GM13976 (cell line): ENCODE measurements around the gene SLC2A11.
A peak's percentile ranks its signal among the peaks of the same experiment; 100 is the strongest.

Source experiments
- DNase-seq: peaks from one replicate; pipeline ENCODE4 v3.0.0; 2012; ENCODE audit warnings: low spot score
- in situ Hi-C: fragments of 300-500 bp; cut with MboI; formaldehyde crosslinking; loops from one replicate; pipeline ENCODE4 v1.12.0; 2022; ENCODE audit warnings: low sequenced_read_pairs, mixed read lengths, inconsistent platforms; ENCODE audit not compliant: unreplicated experiment
- TF ChIP-seq, protein P1 (sequence below): IDR thresholded peaks from 2 replicates; pipeline ENCODE4 v1.5.1; 2012; ENCODE audit warnings: borderline replicate concordance, mild to moderate bottlenecking; ENCODE audit not compliant: insufficient read depth; ENCODE audit errors: extremely low read depth, missing control alignments, control extremely low read depth

The SLC2A11 gene

DNA sequence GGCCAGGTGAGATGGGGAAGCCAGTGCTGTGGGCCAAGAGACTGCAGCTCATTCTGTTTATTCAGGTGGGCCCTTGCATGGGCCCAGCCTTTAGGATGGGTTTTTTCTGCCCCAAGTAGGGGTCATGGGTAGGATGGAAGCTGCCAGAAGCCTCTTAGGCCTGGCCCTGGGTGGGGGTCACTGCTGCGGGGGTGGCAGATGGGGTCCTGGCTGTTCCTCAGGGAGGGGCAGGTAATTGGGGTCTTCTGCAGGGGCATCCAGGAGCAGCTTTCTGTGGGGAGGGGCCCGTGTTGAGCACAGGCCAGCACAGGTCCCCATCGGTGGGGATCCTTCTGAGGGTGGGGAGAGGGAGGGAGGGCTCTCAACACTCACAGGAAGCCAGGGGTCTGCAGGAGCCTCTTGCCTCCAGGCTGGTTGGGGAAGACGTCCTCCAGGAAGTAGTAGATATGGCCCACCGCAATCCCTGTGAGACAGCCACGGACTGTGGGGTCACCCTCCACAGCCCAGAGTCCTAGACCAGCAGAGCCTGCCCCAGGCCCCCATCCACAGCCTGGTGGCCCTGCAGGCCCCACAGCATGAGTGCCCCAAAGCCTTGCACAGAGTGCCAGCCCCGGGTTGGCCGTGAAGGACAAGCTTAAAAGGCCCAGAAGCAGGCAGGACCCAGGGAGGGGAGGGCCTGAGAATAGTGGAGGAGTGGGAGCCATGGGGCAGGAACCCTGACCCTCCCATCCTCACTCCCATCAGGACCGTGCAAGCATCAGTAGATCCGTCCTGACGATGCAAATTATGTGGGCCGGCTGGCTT is 20.8 kb upstream of the SLC2A11 start:
- TF ChIP-seq, protein P1, sequence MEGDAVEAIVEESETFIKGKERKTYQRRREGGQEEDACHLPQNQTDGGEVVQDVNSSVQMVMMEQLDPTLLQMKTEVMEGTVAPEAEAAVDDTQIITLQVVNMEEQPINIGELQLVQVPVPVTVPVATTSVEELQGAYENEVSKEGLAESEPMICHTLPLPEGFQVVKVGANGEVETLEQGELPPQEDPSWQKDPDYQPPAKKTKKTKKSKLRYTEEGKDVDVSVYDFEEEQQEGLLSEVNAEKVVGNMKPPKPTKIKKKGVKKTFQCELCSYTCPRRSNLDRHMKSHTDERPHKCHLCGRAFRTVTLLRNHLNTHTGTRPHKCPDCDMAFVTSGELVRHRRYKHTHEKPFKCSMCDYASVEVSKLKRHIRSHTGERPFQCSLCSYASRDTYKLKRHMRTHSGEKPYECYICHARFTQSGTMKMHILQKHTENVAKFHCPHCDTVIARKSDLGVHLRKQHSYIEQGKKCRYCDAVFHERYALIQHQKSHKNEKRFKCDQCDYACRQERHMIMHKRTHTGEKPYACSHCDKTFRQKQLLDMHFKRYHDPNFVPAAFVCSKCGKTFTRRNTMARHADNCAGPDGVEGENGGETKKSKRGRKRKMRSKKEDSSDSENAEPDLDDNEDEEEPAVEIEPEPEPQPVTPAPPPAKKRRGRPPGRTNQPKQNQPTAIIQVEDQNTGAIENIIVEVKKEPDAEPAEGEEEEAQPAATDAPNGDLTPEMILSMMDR, result no peak
- DNase-seq, result no peak
- in situ Hi-C loops, result no loop called here

- in situ Hi-C loops, result no loop called here
- no peak for DNase-seq
- TF ChIP-seq, protein P1, result no peak
Measured at GRCh38 chr22:23837496-23837859, 20.2 kb upstream of the SLC2A11 start.

DNA sequence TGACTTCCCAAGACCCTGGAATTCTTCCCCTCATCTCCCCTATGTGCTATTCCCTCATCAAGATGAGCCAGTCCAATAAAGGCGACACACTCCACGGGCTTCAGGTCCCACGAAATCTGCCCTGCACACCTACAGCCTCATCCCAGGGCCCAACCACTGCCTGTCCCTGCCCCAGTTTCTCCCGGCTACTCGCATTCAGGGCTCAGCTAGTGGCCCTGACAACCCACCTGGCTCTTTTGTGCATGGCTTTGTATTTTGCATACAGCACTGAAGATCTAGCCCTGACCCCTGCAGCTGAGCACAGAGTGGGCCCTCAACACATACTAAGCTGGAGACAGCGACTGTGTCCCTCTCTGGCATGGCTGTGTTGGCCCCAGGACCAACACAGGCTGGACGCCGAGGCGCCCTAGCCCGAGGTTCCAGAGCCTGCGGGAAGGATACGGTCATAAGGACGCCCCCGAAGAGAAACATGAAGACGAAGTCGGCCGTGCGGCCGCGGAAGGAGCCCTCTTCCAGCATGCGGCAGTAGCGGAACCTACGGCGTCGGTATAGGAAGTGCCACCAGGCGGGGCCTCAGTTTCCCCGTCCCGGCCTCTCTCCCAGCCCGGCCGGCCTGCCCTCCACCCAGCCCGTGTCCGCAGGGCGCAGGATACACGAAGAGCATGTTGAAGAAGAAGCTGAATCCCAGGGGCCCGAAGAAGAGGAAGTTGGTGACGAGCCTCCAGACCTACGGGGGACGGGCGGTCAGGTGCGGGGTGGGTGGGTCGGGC is 19.6 kb upstream of the SLC2A11 start:
- TF ChIP-seq, protein P1, result no peak
- no peak for DNase-seq
- in situ Hi-C loops, result no loop called here

- TF ChIP-seq, protein P1, result no peak
- peak; percentile 97 for DNase-seq
- in situ Hi-C loops, result no loop called here
Measured at GRCh38 chr22:23838681-23839468, 18.8 kb upstream of the SLC2A11 start, which contains the start of gene DERL3. DERL3 (minus strand) TSS chr22:23839006; CDS start chr22:23838987, 19 bp downstream.

DNA sequence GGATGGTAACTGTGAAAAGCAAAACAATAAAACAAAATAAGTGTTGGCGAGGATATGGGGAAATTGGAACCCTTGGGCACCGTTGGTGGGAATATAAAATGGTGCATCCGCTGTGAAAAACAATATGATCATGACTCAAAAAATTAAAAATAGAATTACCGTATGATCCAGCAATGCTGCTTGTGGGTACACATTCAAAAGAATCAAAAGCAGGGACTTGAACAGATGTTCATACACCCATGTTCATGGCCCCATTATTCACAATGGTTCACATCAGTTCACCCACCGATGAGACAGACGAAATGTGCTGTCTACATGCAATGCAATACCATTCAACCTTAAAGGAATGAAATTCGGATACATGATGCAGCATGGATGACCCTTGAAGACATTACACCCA is 17.6 kb upstream of the SLC2A11 start:
- in situ Hi-C loops, result loop anchor here (10.0 kb wide), 1 partner anchor 295 kb away; no protein-coding TSS in a partner anchor
- TF ChIP-seq, protein P1, result no peak
- DNase-seq, result no peak

GRCh38 chr22:23841292-23841691 is 16.4 kb upstream of the SLC2A11 start:
- in situ Hi-C loops, result loop anchor here (10.0 kb wide), 1 partner anchor 296 kb away; no protein-coding TSS in a partner anchor
- TF ChIP-seq, protein P1, result no peak
- DNase-seq, result no peak
